Measurements from ENCODE around the gene ANKRD34A. TPM values are rescaled to one million over a fixed set of nuclear protein-coding genes. Genes with fewer than 3 reads are reported as not detected.

Gene ANKRD34A
- total RNA-seq, 1 experiment from 2014 or later: 0.77 TPM

- no peak overlapping the region for H3K27ac Mint-ChIP-seq (ENCODE audit: unreplicated experiment)
- DNase-seq: no peak
- H3K36me3 Mint-ChIP-seq (ENCODE audit: insufficient read depth, unreplicated experiment): no peaks in the 10 kb centered on the region
- H3K27me3 Mint-ChIP-seq (ENCODE audit: insufficient read depth, unreplicated experiment): no peaks in the 10 kb centered on the region
- Histone ChIP-seq H3K4me3 (ENCODE audit: low read depth, low read length) (no peak overlapping the region), H3K27me3 (replicated peaks; ENCODE audit: control insufficient read depth, insufficient read depth, low read length) (no peaks in the 10 kb centered on the region), H3K4me1 (no peaks in the 10 kb centered on the region), H3K9me3 (no peaks in the 10 kb centered on the region), H3K36me3 (ENCODE audit: control insufficient read depth, insufficient read depth, low read length) (no peaks in the 10 kb centered on the region)
- TF ChIP-seq CTCF (IDR thresholded peaks at IDR 0.05; ENCODE audit: insufficient read depth in 1 of 2, low read depth in 1 of 2, low read length in 1 of 2, severe bottlenecking in 1 of 2, unreplicated experiment in 1 of 2): no peak
- H3K4me3 Mint-ChIP-seq (ENCODE audit: unreplicated experiment): no peak overlapping the region
- no peaks in the 10 kb centered on the region for H3K4me1 Mint-ChIP-seq (ENCODE audit: low read depth, unreplicated experiment)
- no peaks in the 10 kb centered on the region for H3K9me3 Mint-ChIP-seq (ENCODE audit: unreplicated experiment)
- ChIA-PET CTCF (no interaction called here), POLR2A (no interaction called here)
- BruUV-seq (replicated peaks): no TSS peak
- intact Hi-C loops (cut with micrococcal nuclease; ENCODE audit: unreplicated experiment): no loop called here
These were observed 21.5 kb downstream of the ANKRD34A start for GRCh38 chr1:145942871-145943270.

GRCh38 chr1:145942405-145942804 is 22.0 kb downstream of the ANKRD34A start:
- Mint-ChIP-seq H3K27ac (ENCODE audit: unreplicated experiment) (no peak overlapping the region), H3K4me3 (ENCODE audit: unreplicated experiment) (no peak overlapping the region), H3K4me1 (ENCODE audit: low read depth, unreplicated experiment) (no peaks in the 10 kb centered on the region), H3K27me3 (ENCODE audit: insufficient read depth, unreplicated experiment) (no peaks in the 10 kb centered on the region), H3K9me3 (ENCODE audit: unreplicated experiment) (no peaks in the 10 kb centered on the region), H3K36me3 (ENCODE audit: insufficient read depth, unreplicated experiment) (no peaks in the 10 kb centered on the region)
- no peak for TF ChIP-seq CTCF (IDR thresholded peaks at IDR 0.05; ENCODE audit: insufficient read depth in 1 of 2, low read depth in 1 of 2, low read length in 1 of 2, severe bottlenecking in 1 of 2, unreplicated experiment in 1 of 2)
- H3K4me1 ChIP-seq: no peaks in the 10 kb centered on the region
- intact Hi-C loops (cut with micrococcal nuclease; ENCODE audit: unreplicated experiment): no loop called here
- no TSS peak for BruUV-seq (replicated peaks)
- no peaks in the 10 kb centered on the region for H3K9me3 ChIP-seq
- CTCF ChIA-PET: no interaction called here
- H3K4me3 ChIP-seq (ENCODE audit: low read depth, low read length): no peak overlapping the region
- POLR2A ChIA-PET: no interaction called here
- DNase-seq: no peak
- no peaks in the 10 kb centered on the region for H3K27me3 ChIP-seq (replicated peaks; ENCODE audit: control insufficient read depth, insufficient read depth, low read length)
- H3K36me3 ChIP-seq (ENCODE audit: control insufficient read depth, insufficient read depth, low read length): no peaks in the 10 kb centered on the region

- ChIA-PET POLR2A (no interaction called here), CTCF (interaction anchor here (1.9 kb wide), 1 partner anchor 10 kb away, joined by 7 read pairs; the partner anchor contains the start of gene RBM8A)
- no TSS peak for BruUV-seq (replicated peaks)
- H3K36me3 ChIP-seq (ENCODE audit: control insufficient read depth, insufficient read depth, low read length): no peaks in the 10 kb centered on the region
- peaks cover 8% of the 10 kb centered on the region; the same call in 1 of the 2 replicates for H3K4me1 ChIP-seq
- no peaks in the 10 kb centered on the region; the same call in 1 of the 2 replicates for H3K9me3 ChIP-seq
- Mint-ChIP-seq H3K4me3 (ENCODE audit: unreplicated experiment) (no peak overlapping the region), H3K9me3 (ENCODE audit: unreplicated experiment) (no peaks in the 10 kb centered on the region), H3K27ac (ENCODE audit: unreplicated experiment) (no peak overlapping the region), H3K36me3 (ENCODE audit: insufficient read depth, unreplicated experiment) (no peaks in the 10 kb centered on the region), H3K4me1 (ENCODE audit: low read depth, unreplicated experiment) (peaks cover 8% of the 10 kb centered on the region), H3K27me3 (ENCODE audit: insufficient read depth, unreplicated experiment) (no peaks in the 10 kb centered on the region)
- DNase-seq: no peak
- no peak overlapping the region for H3K4me3 ChIP-seq (ENCODE audit: low read depth, low read length)
- no peaks in the 10 kb centered on the region for H3K27me3 ChIP-seq (replicated peaks; ENCODE audit: control insufficient read depth, insufficient read depth, low read length)
- intact Hi-C loops (cut with micrococcal nuclease; ENCODE audit: unreplicated experiment): no loop called here
- TF ChIP-seq CTCF (IDR thresholded peaks at IDR 0.05; ENCODE audit: insufficient read depth in 1 of 2, low read depth in 1 of 2, low read length in 1 of 2, severe bottlenecking in 1 of 2, unreplicated experiment in 1 of 2): no peak
These were observed 26.9 kb downstream of the ANKRD34A start for GRCh38 chr1:145937436-145937835.

All from Caco-2 (cell line).